ENCODE measurements around the gene PDZRN3. TPM values are rescaled to one million over a fixed set of nuclear protein-coding genes. Genes with fewer than 3 reads are reported as not detected.

PDZRN3 gene
- total and polyA plus RNA-seq, 2 of the 13 experiments (the other 11 are each of a cell fraction or from before 2014, with no cell fraction given), result not detected

DNA sequence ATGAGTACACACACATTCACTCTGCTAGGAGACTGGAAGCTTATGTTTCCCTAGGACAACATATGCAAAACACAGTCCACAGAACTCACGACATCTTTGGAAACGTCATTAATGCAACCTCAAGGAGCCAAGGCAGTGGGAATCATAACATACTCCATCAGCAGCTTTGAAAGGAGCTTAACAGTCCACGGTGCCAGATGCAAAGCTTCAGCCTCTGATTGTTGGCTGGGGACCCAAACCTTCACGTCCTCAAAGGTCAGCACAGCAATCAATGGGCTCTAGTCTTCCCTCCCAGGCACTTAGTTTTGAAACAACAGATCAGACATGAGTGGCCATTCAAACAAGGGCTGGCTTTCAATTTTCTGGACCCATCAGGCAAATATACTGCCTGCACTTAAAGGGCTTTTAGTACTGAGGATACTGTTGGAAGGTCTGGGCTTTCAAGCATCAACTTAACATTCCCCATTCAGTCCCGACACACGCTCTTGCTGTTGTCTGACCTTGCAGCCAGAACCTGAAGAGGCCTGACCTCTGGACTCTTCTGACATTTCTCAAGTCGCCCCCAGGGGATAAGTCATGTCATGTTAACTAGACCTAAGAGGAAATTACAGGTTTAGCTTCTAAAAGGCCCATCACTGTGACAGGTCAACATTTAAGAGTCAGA is 223.0 kb downstream of the PDZRN3 start (continued):
- TF ChIP-seq, protein P1, sequence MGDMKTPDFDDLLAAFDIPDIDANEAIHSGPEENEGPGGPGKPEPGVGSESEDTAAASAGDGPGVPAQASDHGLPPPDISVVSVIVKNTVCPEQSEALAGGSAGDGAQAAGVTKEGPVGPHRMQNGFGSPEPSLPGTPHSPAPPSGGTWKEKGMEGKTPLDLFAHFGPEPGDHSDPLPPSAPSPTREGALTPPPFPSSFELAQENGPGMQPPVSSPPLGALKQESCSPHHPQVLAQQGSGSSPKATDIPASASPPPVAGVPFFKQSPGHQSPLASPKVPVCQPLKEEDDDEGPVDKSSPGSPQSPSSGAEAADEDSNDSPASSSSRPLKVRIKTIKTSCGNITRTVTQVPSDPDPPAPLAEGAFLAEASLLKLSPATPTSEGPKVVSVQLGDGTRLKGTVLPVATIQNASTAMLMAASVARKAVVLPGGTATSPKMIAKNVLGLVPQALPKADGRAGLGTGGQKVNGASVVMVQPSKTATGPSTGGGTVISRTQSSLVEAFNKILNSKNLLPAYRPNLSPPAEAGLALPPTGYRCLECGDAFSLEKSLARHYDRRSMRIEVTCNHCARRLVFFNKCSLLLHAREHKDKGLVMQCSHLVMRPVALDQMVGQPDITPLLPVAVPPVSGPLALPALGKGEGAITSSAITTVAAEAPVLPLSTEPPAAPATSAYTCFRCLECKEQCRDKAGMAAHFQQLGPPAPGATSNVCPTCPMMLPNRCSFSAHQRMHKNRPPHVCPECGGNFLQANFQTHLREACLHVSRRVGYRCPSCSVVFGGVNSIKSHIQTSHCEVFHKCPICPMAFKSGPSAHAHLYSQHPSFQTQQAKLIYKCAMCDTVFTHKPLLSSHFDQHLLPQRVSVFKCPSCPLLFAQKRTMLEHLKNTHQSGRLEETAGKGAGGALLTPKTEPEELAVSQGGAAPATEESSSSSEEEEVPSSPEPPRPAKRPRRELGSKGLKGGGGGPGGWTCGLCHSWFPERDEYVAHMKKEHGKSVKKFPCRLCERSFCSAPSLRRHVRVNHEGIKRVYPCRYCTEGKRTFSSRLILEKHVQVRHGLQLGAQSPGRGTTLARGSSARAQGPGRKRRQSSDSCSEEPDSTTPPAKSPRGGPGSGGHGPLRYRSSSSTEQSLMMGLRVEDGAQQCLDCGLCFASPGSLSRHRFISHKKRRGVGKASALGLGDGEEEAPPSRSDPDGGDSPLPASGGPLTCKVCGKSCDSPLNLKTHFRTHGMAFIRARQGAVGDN (CRISPR knock-in tag; IDR thresholded peaks at IDR 0.05), result no peak
- TF ChIP-seq ZNF260 (CRISPR knock-in tag; IDR thresholded peaks at IDR 0.05; ENCODE audit: borderline replicate concordance, low read depth) (no peak), RXRB (CRISPR knock-in tag; IDR thresholded peaks at IDR 0.05; ENCODE audit: borderline replicate concordance) (no peak), ZNF343 (CRISPR knock-in tag; IDR thresholded peaks at IDR 0.05) (no peak), ZNF646 (CRISPR knock-in tag; IDR thresholded peaks at IDR 0.05) (no peak)

Measured in HepG2 (cell line).